Measurements from ENCODE around the gene ZBTB7C.

- TF ChIP-seq POLR2A (IDR thresholded peaks at IDR 0.05; ENCODE audit: low read length) = no peak
- no peak for TF ChIP-seq MAX (IDR thresholded peaks at IDR 0.05)
- TF ChIP-seq CTCF (IDR thresholded peaks at IDR 0.05) = no peak
- no peak for TF ChIP-seq CEBPB (IDR thresholded peaks at IDR 0.05)
- TF ChIP-seq RNF2 (IDR thresholded peaks at IDR 0.05; ENCODE audit: borderline replicate concordance, low read depth) = no peak
- no peak for TF ChIP-seq USF2 (IDR thresholded peaks at IDR 0.05)
These were observed 308.5 kb downstream of the ZBTB7C start for GRCh38 chr18:48100651-48101165.

Data from A549 (cell line).